HepG2 (cell line): ENCODE results near the gene SWSAP1. TPM values are rescaled to one million over a fixed set of nuclear protein-coding genes. Genes with fewer than 3 reads are reported as not detected.

Source experiments
- CC2D1A ChIP-seq: sonication (generic); formaldehyde crosslinking; IDR thresholded peaks from 2 replicates; pipeline ENCODE4 v1.8.1; 2023; ENCODE audit warnings: mild to moderate bottlenecking, missing genetic modification reagents
- DMAP1 ChIP-seq: IDR thresholded peaks from 2 replicates; pipeline ENCODE4 v1.6.1; 2016
- ELF4 ChIP-seq: sonication (generic); formaldehyde crosslinking; IDR thresholded peaks from 2 replicates; pipeline ENCODE4 v1.5.0; 2020; ENCODE audit warnings: missing genetic modification reagents, mild to moderate bottlenecking, moderate library complexity, borderline replicate concordance
- FOXO1 ChIP-seq: sonication (generic); formaldehyde crosslinking; IDR thresholded peaks from 2 replicates; pipeline ENCODE4 v1.4.0; 2020; ENCODE audit warnings: missing genetic modification reagents
- GATAD1 ChIP-seq: IDR thresholded peaks from 2 replicates; pipeline ENCODE4 v1.6.1; 2016; ENCODE audit warnings: missing genetic modification reagents, missing compliant biosample characterization
- HOXA3 ChIP-seq: sonication (generic); formaldehyde crosslinking; IDR thresholded peaks from 2 replicates; pipeline ENCODE4 v1.5.0; 2020; ENCODE audit warnings: missing genetic modification reagents
- KDM2A ChIP-seq: sonication (generic); formaldehyde crosslinking; IDR thresholded peaks from 2 replicates; pipeline ENCODE4 v1.4.0; 2020; ENCODE audit warnings: low read depth, missing genetic modification reagents, borderline replicate concordance
- MATR3 ChIP-seq: sonication (generic); formaldehyde crosslinking; IDR thresholded peaks from 2 replicates; pipeline ENCODE4 v1.4.0; 2020; ENCODE audit warnings: missing genetic modification reagents
- MEIS1 ChIP-seq: sonication (generic); formaldehyde crosslinking; IDR thresholded peaks from 2 replicates; pipeline ENCODE4 v1.9.0; 2021; ENCODE audit warnings: mild to moderate bottlenecking, missing genetic modification reagents, moderate library complexity, borderline replicate concordance
- MXD4 ChIP-seq: IDR thresholded peaks from 2 replicates; pipeline ENCODE4 v1.6.1; 2016; ENCODE audit warnings: mild to moderate bottlenecking, missing biosample characterization, missing genetic modification reagents
- POLR2AphosphoS5 ChIP-seq: IDR thresholded peaks from 2 replicates; pipeline ENCODE4 v1.6.1; 2012; ENCODE audit warnings: low read depth, low read length
- SAP130 ChIP-seq: IDR thresholded peaks from 2 replicates; pipeline ENCODE4 v1.6.1; 2016; ENCODE audit warnings: low read depth
- ZNF441 ChIP-seq: sonication (generic); formaldehyde crosslinking; IDR thresholded peaks from 2 replicates; pipeline ENCODE4 v1.7.0; 2021; ENCODE audit warnings: missing genetic modification reagents, borderline replicate concordance
- ZNF543 ChIP-seq: sonication (generic); formaldehyde crosslinking; IDR thresholded peaks from 2 replicates; pipeline ENCODE4 v1.4.0; 2020; ENCODE audit warnings: mild to moderate bottlenecking, missing genetic modification reagents
- ZNF563 ChIP-seq: sonication (generic); formaldehyde crosslinking; IDR thresholded peaks from 2 replicates; pipeline ENCODE4 v1.8.0; 2022; ENCODE audit warnings: mild to moderate bottlenecking, moderate library complexity, missing genetic modification reagents
- ZNF644 ChIP-seq: IDR thresholded peaks from 2 replicates; pipeline ENCODE4 v1.6.1; 2016; ENCODE audit warnings: low read depth
- ZNF652 ChIP-seq: IDR thresholded peaks from 2 replicates; pipeline ENCODE4 v1.6.1; 2016; ENCODE audit warnings: low read depth, borderline replicate concordance
- ZNF768 ChIP-seq: sonication (generic); formaldehyde crosslinking; IDR thresholded peaks from 2 replicates; pipeline ENCODE4 v1.4.0; 2020; ENCODE audit warnings: missing genetic modification reagents
- polyA plus RNA-seq, 8 experiments: library from polyadenylated mRNA; depleted of rRNA in 3 of 8; stranded (reverse) in 7 of 8; unstranded in 1 of 8; fragments of >200 nt; fragmentation: Illumina TruSeq in 4 of 8; extraction: Trizol in 4 of 8; gene quantifications; 2 replicates each; pipeline versions ENCODE4 v1.2.1 to v1.2.3, GENCODE V29; 2011 to 2016; ENCODE audit warnings: low read depth in 4 of 8, missing spikeins in 1 of 8, mixed read lengths in 1 of 8; ENCODE audit not compliant: insufficient read depth in 1 of 8
- total RNA-seq, 5 experiments: library from RNA; depleted of rRNA; stranded (reverse); fragments of >200 nt; fragmentation: Illumina TruSeq; extraction: Trizol; gene quantifications; 2 replicates each; pipeline ENCODE4 v1.2.3, GENCODE V29; 2016; ENCODE audit warnings: low read depth in 1 of 5
- TF ChIP-seq, protein P1 (sequence below): sonication (generic); formaldehyde crosslinking; IDR thresholded peaks from 2 replicates; pipeline ENCODE4 v1.4.0; 2020; ENCODE audit warnings: mild to moderate bottlenecking, missing genetic modification reagents
- TF ChIP-seq, protein P2 (sequence below): IDR thresholded peaks from 2 replicates; pipeline ENCODE4 v1.6.1; 2012; ENCODE audit warnings: low read depth, low read length, improper control_type of control experiment

Gene SWSAP1
- total and polyA plus RNA-seq, 2 of the 13 experiments (the other 11 are each of a cell fraction or from before 2014, with no cell fraction given): 2.7 to 3.3 TPM

DNA sequence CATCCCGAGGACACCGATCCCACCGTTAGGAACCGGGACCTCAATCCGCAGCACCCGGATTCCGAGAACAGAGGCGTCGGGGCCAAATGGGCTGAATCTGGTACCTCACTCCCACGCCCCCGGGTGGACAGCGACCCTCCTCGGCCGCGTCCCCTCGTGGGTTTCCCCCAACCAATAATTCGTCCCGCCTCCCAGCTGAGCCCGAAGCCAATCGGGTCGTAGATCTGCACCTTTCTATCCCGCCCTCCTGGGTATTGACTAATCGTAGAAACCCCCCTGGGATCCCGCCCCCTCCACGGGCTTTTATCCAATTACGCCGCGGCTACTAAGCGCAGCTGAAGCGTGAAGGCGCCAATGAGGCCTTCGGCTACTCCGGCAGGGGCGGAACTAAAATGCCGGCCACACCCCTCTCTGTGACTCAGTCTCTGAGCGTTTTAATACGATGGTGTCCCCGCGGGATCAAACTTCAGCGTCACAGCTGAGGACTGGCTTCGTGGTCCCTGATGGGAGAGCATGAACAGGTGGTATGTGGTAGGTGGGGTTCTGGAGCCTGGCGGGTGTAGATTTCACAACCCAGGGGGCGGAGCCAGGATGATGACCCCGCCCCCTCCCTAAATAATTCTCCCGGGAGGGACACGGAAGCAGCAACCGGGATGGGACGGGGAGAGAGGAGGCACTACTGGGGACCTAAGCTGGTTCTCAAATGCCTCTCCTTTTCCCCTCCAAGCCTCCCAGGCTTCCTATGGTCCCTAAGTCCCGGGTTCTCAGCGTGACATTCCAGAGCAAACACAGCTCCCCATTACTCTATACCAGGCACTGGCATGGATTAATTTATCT, 28.1 kb upstream of the SWSAP1 start, which contains the start of the genes CCDC159 and TMEM205 (continued):
- TF ChIP-seq, protein P1, sequence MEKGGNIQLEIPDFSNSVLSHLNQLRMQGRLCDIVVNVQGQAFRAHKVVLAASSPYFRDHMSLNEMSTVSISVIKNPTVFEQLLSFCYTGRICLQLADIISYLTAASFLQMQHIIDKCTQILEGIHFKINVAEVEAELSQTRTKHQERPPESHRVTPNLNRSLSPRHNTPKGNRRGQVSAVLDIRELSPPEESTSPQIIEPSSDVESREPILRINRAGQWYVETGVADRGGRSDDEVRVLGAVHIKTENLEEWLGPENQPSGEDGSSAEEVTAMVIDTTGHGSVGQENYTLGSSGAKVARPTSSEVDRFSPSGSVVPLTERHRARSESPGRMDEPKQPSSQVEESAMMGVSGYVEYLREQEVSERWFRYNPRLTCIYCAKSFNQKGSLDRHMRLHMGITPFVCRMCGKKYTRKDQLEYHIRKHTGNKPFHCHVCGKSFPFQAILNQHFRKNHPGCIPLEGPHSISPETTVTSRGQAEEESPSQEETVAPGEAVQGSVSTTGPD (CRISPR knock-in tag): no peak
- TF ChIP-seq MXD4 (CRISPR knock-in tag) (no peak), ZNF768 (CRISPR knock-in tag) (0 out of 2 replicates have a peak, but pooled peaks have one; percentile 2), ELF4 (CRISPR knock-in tag) (0 out of 2 replicates have a peak, but pooled peaks have one; percentile 2), HOXA3 (CRISPR knock-in tag) (peak; percentile 46; the same call in 1 of the 2 replicates), DMAP1 (CRISPR knock-in tag) (peak; percentile 43; the same call in 1 of the 2 replicates), CC2D1A (CRISPR knock-in tag) (no peak), GATAD1 (CRISPR knock-in tag) (peak; percentile 62), SAP130 (CRISPR knock-in tag) (peak; percentile 73; the same call in 1 of the 2 replicates), FOXO1 (no peak), ZNF543 (CRISPR knock-in tag) (0 out of 2 replicates have a peak, but pooled peaks have one; percentile 34), ZNF563 (peak; percentile 20; the same call in 1 of the 2 replicates), KDM2A (peak; percentile 56), MEIS1 (CRISPR knock-in tag) (0 out of 2 replicates have a peak, but pooled peaks have one; percentile 58), ZNF652 (CRISPR knock-in tag) (no peak), ZNF441 (CRISPR knock-in tag) (0 out of 2 replicates have a peak, but pooled peaks have one; percentile 12), ZNF644 (CRISPR knock-in tag) (0 out of 2 replicates have a peak, but pooled peaks have one; percentile 27), POLR2AphosphoS5 (peak; percentile 48), MATR3 (CRISPR knock-in tag) (no peak)
- TF ChIP-seq, protein P2, sequence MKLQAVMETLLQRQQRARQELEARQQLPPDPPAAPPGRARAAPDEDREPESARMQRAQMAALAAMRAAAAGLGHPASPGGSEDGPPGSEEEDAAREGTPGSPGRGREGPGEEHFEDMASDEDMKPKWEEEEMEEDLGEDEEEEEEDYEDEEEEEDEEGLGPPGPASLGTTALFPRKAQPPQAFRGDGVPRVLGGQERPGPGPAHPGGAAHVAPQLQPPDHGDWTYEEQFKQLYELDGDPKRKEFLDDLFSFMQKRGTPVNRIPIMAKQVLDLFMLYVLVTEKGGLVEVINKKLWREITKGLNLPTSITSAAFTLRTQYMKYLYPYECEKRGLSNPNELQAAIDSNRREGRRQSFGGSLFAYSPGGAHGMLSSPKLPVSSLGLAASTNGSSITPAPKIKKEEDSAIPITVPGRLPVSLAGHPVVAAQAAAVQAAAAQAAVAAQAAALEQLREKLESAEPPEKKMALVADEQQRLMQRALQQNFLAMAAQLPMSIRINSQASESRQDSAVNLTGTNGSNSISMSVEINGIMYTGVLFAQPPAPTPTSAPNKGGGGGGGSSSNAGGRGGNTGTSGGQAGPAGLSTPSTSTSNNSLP: peak; percentile 33; the same call in 1 of the 2 replicates
- TF ChIP-seq, all 625 proteins: peak for 98
